Effector memory CD8-positive, alpha-beta T cell (primary cell): ENCODE results near the gene PSTPIP2.
"Not testable (repeated sequence)": the region's sequence is repeated elsewhere in the genome, so short reads cannot be mapped to it uniquely, and the experiment has no call there.

Experiments used
- ATAC-seq: fragments of 150-1000 bp; cut with Tn5 transposase; replicated peaks from 2 replicates; pipeline ENCODE4 v1.10.0; 2021; ENCODE audit warnings: mild to moderate bottlenecking, moderate library complexity
- DNase-seq, 3 experiments: peaks; one replicate each; pipeline ENCODE4 v3.0.0; 2021
- H3K27ac Mint-ChIP-seq, 2 donors: one replicate each; pipeline ENCODE4 v1.8.0; 2022; ENCODE audit warnings: mild to moderate bottlenecking in 2 of 2, mixed read lengths in 2 of 2, moderate library complexity in 2 of 2
- H3K27me3 Mint-ChIP-seq, 2 donors: one replicate each; pipeline ENCODE4 v1.8.0; 2022; ENCODE audit warnings: mixed read lengths in 2 of 2
- H3K36me3 Mint-ChIP-seq: one replicate; pipeline ENCODE4 v1.8.0; 2022; ENCODE audit warnings: mild to moderate bottlenecking, moderate library complexity, mixed read lengths; ENCODE audit not compliant: insufficient read depth
- H3K4me1 Mint-ChIP-seq, 2 donors: one replicate each; pipeline ENCODE4 v1.8.0; 2022; ENCODE audit warnings: low read depth in 2 of 2, mixed read lengths in 2 of 2
- H3K4me3 Mint-ChIP-seq, 2 donors: one replicate each; pipeline ENCODE4 v1.8.0; 2022; ENCODE audit warnings: mild to moderate bottlenecking in 2 of 2, mixed read lengths in 2 of 2, moderate library complexity in 2 of 2
- H3K9me3 Mint-ChIP-seq, 2 donors: one replicate each; pipeline ENCODE4 v1.8.0; 2022; ENCODE audit warnings: mixed read lengths in 2 of 2

Gene PSTPIP2

GRCh38 chr18:46061387-46061786 is 10.7 kb downstream of the PSTPIP2 start:
- DNase-seq (no peak), ATAC-seq (no peak)
- H3K4me1 Mint-ChIP-seq: peaks cover 1 to 10% of the 10 kb centered on the region in 2 donors
- no peaks in the 10 kb centered on the region for H3K9me3 Mint-ChIP-seq
- peak overlapping the region in 1 of 2 donors; percentile 3 for H3K27ac Mint-ChIP-seq
- H3K27me3 Mint-ChIP-seq: no peaks in the 10 kb centered on the region
- H3K4me3 Mint-ChIP-seq: no peak overlapping the region
- no peaks in the 10 kb centered on the region for H3K36me3 Mint-ChIP-seq

GRCh38 chr18:46060359-46060841 is 11.7 kb downstream of the PSTPIP2 start:
- no peaks in the 10 kb centered on the region for H3K9me3 Mint-ChIP-seq
- DNase-seq (no peak), ATAC-seq (no peak)
- H3K4me1 Mint-ChIP-seq: peaks cover 11 to 20% of the 10 kb centered on the region in 2 donors
- H3K36me3 Mint-ChIP-seq: no peaks in the 10 kb centered on the region
- H3K27ac Mint-ChIP-seq: no peak overlapping the region
- no peak overlapping the region for H3K4me3 Mint-ChIP-seq
- no peaks in the 10 kb centered on the region for H3K27me3 Mint-ChIP-seq

- ATAC-seq (peak; percentile 34), DNase-seq (no peak)
- H3K4me1 Mint-ChIP-seq: peaks cover 27 to 35% of the 10 kb centered on the region in 2 donors
- no peaks in the 10 kb centered on the region for H3K27me3 Mint-ChIP-seq
- peak overlapping the region; percentile 73 to 77 for H3K4me3 Mint-ChIP-seq
- peak overlapping the region; percentile 84 to 91 for H3K27ac Mint-ChIP-seq
- H3K36me3 Mint-ChIP-seq: no peaks in the 10 kb centered on the region
- no peaks in the 10 kb centered on the region for H3K9me3 Mint-ChIP-seq
Measured at GRCh38 chr18:46055838-46056230, 16.2 kb downstream of the PSTPIP2 start.

GRCh38 chr18:46054956-46055837 is 16.9 kb downstream of the PSTPIP2 start:
- peak overlapping the region; percentile 73 to 77 for H3K4me3 Mint-ChIP-seq
- H3K36me3 Mint-ChIP-seq: no peaks in the 10 kb centered on the region
- ATAC-seq (peak; percentile 90), DNase-seq (peak in 1 of 3 experiments; percentile 21)
- H3K4me1 Mint-ChIP-seq: peaks cover 27 to 30% of the 10 kb centered on the region in 2 donors
- H3K27me3 Mint-ChIP-seq: no peaks in the 10 kb centered on the region
- H3K27ac Mint-ChIP-seq: peak overlapping the region; percentile 84 to 91
- H3K9me3 Mint-ChIP-seq: no peaks in the 10 kb centered on the region

DNA sequence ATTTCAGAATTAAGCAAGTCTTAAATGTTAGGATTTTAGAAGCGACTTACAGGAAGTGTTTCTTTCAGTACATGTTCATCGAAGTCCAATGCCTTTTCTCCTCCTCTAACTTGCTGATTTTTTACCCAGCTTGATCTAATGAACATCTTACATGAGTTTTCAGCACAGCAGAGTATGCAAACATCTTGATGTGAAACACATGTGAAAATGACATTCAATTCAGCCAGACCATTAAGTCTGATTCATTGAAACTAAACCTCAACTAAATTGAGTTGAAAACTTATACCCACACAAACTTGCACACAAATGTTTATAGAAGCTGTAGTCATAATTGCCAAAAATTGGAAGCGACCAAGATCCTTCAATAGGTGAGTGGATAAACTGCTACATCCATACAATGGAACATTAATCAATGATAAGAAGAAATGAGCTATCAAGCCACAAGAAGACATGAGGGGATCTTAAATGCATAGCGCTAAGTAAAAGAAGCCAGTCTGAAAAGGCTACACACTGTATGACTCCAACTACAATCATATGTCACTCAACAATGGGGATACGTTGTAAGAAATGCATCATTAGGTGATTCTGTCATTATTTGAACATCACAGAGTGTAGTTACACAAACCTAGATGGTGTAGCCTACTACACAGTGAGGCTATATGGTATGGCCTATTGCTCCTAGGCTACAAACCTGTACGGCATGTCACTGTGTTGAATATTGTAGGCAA is 18.5 kb downstream of the PSTPIP2 start:
- Mint-ChIP-seq H3K4me1 (peaks cover 27 to 29% of the 10 kb centered on the region in 2 donors), H3K27me3 (no peaks in the 10 kb centered on the region), H3K36me3 (no peaks in the 10 kb centered on the region), H3K9me3 (no peaks in the 10 kb centered on the region), H3K4me3 (no peak overlapping the region), H3K27ac (peak overlapping the region; percentile 39 to 61)
- no peak for ATAC-seq
- no peak for DNase-seq

GRCh38 chr18:46051731-46052461 is 20.2 kb downstream of the PSTPIP2 start:
- H3K4me1 Mint-ChIP-seq: peaks cover 27 to 29% of the 10 kb centered on the region in 2 donors
- peak; percentile 34 for ATAC-seq
- H3K9me3 Mint-ChIP-seq: no peaks in the 10 kb centered on the region
- DNase-seq: no peak
- no peak overlapping the region for H3K4me3 Mint-ChIP-seq
- peak overlapping the region; percentile 46 to 55 for H3K27ac Mint-ChIP-seq
- H3K36me3 Mint-ChIP-seq: no peaks in the 10 kb centered on the region
- H3K27me3 Mint-ChIP-seq: no peaks in the 10 kb centered on the region

- ATAC-seq (no peak), DNase-seq (no peak)
- no peaks in the 10 kb centered on the region for H3K9me3 Mint-ChIP-seq
- no peaks in the 10 kb centered on the region for H3K27me3 Mint-ChIP-seq
- H3K4me1 Mint-ChIP-seq: peaks cover 17 to 18% of the 10 kb centered on the region in 2 donors
- no peaks in the 10 kb centered on the region for H3K36me3 Mint-ChIP-seq
- H3K27ac Mint-ChIP-seq: no peak overlapping the region
- no peak overlapping the region for H3K4me3 Mint-ChIP-seq
Measured at GRCh38 chr18:46050268-46050667, 21.8 kb downstream of the PSTPIP2 start.

DNA sequence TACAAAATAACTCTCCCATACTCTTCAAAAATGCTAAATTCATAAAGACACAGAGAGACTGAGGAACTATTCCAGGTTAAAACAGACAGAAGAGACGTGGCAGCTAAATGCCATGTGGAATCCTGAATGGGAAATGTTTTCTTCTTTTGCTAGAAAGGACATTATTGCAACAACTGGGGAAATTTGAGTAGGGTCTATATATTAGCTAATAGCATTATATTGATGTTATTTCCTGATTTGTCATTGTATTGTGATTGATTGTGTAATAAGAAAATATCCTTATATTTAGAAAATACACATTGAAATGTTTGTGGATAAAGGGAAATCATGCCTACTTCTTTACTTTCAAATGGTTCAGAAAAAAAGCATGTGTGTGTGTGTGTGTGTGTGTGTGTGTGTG is 23.4 kb downstream of the PSTPIP2 start:
- ATAC-seq (no peak), DNase-seq (no peak)
- H3K27ac Mint-ChIP-seq: no peak overlapping the region
- H3K4me3 Mint-ChIP-seq: no peak overlapping the region
- H3K36me3 Mint-ChIP-seq: no peaks in the 10 kb centered on the region
- no peaks in the 10 kb centered on the region for H3K9me3 Mint-ChIP-seq
- no peaks in the 10 kb centered on the region for H3K27me3 Mint-ChIP-seq
- H3K4me1 Mint-ChIP-seq: peaks cover 7 to 8% of the 10 kb centered on the region in 2 donors

DNA sequence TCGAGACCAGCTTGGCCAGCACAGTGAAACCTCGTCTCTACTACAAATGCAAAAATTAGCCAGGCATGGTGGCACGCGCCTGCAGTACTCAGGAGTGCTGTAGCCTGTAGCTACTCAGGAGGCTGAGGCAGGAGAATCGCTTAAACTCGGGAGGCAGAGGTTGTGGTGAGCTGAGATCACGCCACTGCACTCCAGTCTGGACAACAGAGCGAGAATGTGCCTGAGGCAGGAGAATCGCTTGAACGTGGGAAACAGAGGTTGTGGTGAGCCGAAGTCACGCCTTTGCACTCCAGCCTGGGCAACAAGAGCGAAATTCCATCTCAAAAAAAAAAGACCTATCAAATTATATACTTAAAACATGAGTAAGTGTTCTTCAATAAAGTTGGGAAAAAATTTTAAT is 24.7 kb downstream of the PSTPIP2 start:
- H3K36me3 Mint-ChIP-seq, H3K27me3 Mint-ChIP-seq, H3K9me3 Mint-ChIP-seq, H3K4me3 Mint-ChIP-seq, H3K27ac Mint-ChIP-seq, DNase-seq, ATAC-seq: not testable (repeated sequence)
- peaks cover 13 to 15% of the 10 kb centered on the region in 2 donors for H3K4me1 Mint-ChIP-seq

GRCh38 chr18:46046688-46047087 is 25.4 kb downstream of the PSTPIP2 start:
- no peaks in the 10 kb centered on the region for H3K27me3 Mint-ChIP-seq
- no peak for ATAC-seq
- no peaks in the 10 kb centered on the region for H3K36me3 Mint-ChIP-seq
- H3K4me1 Mint-ChIP-seq: peaks cover 16 to 19% of the 10 kb centered on the region in 2 donors
- no peaks in the 10 kb centered on the region for H3K9me3 Mint-ChIP-seq
- no peak for DNase-seq
- H3K4me3 Mint-ChIP-seq: no peak overlapping the region
- no peak overlapping the region for H3K27ac Mint-ChIP-seq

DNA sequence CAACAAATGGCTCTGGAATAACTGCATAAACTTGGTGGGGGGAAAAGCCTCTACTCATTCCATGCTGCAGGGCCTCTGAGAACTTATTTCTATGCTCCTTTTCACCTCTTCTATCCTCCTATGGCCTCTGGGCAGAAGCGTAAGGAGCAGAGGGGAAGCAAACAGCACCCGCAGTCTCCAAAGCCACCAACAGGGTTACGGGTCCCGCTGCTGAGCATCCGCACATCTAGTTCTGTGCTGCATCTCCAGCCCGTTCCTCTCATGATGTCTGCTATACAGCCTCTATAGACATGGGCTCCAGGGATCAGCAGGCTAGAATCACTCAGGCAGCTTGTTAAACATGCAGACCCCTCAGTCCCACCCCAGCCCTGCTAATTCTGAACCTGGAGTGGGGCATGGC is 25.9 kb downstream of the PSTPIP2 start:
- DNase-seq (no peak), ATAC-seq (no peak)
- Mint-ChIP-seq H3K4me3 (no peak overlapping the region), H3K9me3 (no peaks in the 10 kb centered on the region), H3K27me3 (no peaks in the 10 kb centered on the region), H3K36me3 (no peaks in the 10 kb centered on the region), H3K4me1 (peaks cover 15 to 19% of the 10 kb centered on the region in 2 donors), H3K27ac (no peak overlapping the region)

GRCh38 chr18:46042571-46043123 is 29.4 kb downstream of the PSTPIP2 start:
- Mint-ChIP-seq H3K27ac (peak overlapping the region; percentile 2 to 80), H3K9me3 (no peaks in the 10 kb centered on the region), H3K4me1 (peaks cover 22 to 25% of the 10 kb centered on the region in 2 donors), H3K4me3 (peak overlapping the region; percentile 11 to 48), H3K27me3 (no peaks in the 10 kb centered on the region), H3K36me3 (peaks cover 3% of the 10 kb centered on the region)
- ATAC-seq (peak; percentile 42), DNase-seq (no peak)

- DNase-seq: no peak
- peaks cover 6% of the 10 kb centered on the region for H3K36me3 Mint-ChIP-seq
- H3K27ac Mint-ChIP-seq: peak overlapping the region in 1 of 2 donors; percentile 60
- peak overlapping the region in 1 of 2 donors; percentile 25 for H3K4me3 Mint-ChIP-seq
- H3K27me3 Mint-ChIP-seq: no peaks in the 10 kb centered on the region
- H3K4me1 Mint-ChIP-seq: peaks cover 20 to 29% of the 10 kb centered on the region in 2 donors
- H3K9me3 Mint-ChIP-seq: no peaks in the 10 kb centered on the region
- ATAC-seq: peak; percentile 51
Measured at GRCh38 chr18:46040747-46041104, 31.3 kb downstream of the PSTPIP2 start.
